GM21515 (cell line): Measurements from ENCODE around the gene PRDM7.
"Not testable (repeated sequence)": the region's sequence is repeated elsewhere in the genome, so short reads cannot be mapped to it uniquely, and the experiment has no call there.

Experiments used
- ATAC-seq: cut with Tn5 transposase; IDR thresholded peaks from one replicate; pipeline ENCODE4 v1.9.1; 2021; ENCODE audit not compliant: unreplicated experiment

Gene PRDM7

DNA sequence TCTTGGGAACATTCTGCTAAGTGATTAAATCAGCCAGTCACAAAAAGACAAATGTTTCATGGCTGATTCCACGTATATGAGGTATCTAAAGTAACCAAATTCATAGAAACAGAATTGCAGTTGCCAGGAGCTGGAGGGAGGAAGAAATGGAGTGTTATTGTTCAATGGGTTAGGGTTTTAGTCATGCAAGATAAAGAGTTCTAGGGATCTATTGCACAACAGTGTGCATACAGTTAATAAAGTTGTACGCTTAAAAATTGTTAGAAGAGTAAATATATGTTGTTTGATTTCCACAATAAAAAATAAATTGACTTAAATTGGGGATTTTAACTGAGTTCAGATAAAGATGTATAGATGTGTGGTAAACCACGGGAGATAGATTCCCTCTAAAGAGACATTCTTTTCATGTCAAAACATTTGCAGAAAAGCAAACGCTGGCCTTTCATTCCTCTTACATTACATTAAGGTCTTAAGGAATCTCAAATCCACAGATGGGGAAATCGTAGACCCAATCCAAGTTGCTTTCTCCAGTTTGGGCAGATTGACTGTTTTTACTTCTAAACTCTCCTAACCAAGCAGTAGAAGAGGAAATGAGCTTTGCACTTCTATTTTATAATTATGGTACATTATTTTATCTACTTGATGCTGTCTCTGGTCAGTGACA, 4.6 kb downstream of the PRDM7 start:
- no peak for ATAC-seq

GRCh38 chr16:90070440-90070839, 6.7 kb downstream of the PRDM7 start:
- no peak for ATAC-seq

DNA sequence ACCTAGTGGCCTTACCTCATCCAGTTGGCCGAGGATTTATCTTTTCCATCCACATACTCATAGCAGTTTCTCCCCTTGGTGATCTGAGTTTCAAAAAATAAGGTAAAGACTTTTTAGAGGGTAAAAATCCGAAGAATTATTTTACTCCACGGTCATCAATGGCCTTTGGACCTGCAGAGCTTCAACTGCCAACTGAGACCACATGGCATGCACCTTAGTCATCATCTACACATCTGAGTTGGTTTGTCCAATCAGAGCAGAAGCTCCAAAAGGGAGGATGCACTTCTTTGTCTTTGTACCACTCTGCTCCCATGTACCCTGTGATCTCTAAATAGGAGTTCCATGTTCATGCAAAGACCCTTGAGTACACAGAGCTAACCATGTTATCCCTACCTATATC, 15.7 kb downstream of the PRDM7 start:
- no peak for ATAC-seq

- no peak for ATAC-seq
Observed at GRCh38 chr16:90057738-90058173, 19.4 kb downstream of the PRDM7 start.

DNA sequence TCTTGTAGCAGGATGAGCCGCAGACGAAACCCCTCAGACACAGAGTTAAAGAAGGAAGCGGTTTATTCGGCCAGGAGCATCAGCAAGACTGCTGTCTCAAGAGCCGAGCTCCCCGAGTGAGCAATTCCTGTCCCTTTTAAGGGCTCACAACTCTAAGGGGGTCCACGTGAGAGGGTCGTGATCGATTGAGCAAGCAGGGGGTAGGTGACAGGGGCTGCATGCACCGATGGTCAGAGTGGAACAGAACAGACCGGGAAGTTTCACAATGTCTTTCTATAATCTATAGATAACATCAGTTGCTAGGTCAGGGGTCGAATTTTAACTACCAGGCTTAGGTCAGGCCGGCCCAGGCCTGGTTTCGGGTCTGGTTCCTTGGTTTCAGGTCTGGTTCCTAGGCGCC, 20.6 kb downstream of the PRDM7 start:
- ATAC-seq: not testable (repeated sequence)

DNA sequence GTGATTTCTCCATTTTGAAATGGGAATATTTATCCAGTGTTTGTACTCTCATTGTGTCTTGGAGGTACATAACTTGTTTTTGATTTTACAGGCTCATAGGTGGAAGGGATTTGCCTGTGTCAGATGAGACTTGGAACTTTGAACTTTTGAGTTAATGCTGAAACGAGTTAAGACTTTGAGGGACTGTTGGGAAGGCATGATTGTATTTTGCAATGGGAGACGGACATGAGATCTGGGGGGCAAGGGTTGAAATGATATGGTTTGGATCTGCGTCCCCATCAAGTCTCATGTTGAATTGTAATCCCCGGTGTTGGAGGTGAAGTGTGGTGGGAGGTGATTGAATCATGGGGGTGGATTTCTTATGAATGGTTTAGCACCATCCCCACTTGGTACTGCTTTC, 21.8 kb downstream of the PRDM7 start:
- ATAC-seq: no peak

DNA sequence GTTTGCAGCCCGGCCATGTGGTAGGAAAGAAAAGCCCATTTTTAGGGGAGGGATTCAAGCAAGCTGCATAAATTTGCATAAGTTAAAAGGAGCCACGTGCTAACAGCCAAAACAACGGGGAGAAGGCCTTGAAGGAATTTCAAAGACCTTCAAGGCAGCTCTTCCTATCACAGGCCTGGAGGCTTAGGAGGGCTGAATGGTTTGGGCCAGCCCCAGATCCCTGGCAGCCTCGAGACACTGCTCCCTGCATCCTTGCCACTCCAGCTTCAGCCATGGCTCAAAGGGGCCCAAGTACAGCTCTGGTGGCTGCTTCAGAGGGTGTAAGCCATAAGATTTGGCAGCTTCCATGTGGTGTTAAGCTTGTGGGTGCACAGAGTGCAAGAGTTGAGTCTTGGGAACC, 22.6 kb downstream of the PRDM7 start:
- no peak for ATAC-seq

- no peak for ATAC-seq
Observed at GRCh38 chr16:90053902-90054500, 23.1 kb downstream of the PRDM7 start.

DNA sequence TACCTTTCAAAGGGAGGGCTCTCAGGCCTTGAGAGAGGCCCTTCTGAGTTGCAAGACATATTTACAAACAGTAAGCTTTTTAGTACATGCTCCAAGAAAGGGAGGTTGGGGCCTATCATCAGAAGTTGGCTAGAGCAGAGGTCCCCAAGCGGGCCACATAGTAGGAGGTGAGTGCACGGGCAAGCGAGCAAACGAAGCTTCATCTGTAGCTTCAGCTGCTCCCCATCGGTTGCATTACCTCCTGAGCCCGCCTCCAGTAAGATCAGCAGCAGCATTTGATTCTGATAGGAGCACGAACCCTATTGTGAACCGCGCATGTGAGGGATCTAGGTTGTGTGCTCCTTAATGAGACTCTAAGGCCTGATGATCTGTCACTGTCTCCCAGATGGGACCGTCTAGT, 26.2 kb downstream of the PRDM7 start:
- no peak for ATAC-seq

- no peak for ATAC-seq
Observed at GRCh38 chr16:90048737-90049330, 28.3 kb downstream of the PRDM7 start.

- ATAC-seq: no peak
Observed at GRCh38 chr16:90048347-90048722, 28.8 kb downstream of the PRDM7 start.

GRCh38 chr16:90047714-90048346, 29.3 kb downstream of the PRDM7 start:
- no peak for ATAC-seq

GRCh38 chr16:90046971-90047713, 30.0 kb downstream of the PRDM7 start:
- ATAC-seq: no peak

GRCh38 chr16:90046122-90046970, 30.8 kb downstream of the PRDM7 start:
- no peak for ATAC-seq

DNA sequence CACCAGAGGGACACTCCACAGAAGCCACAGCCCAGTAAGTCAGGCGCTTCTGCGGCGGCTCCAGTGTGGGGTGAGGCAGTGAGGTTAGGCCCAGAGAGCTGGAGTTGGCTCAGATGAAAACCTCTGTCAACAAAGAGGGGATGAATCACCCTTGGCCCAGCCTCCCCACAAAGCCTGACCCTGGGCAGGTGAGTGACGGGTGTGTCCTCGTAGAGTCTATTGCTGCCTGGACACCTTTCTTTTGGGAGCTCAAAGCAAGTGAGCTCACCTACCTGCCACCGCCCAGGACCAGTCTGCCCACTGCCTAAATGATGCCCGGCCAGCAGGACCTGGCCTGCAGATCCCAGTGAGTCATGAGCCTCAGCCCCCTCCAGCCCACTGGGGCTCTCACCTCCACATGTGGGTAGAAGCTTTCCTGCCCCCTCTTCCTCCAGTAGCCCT, 33.0 kb downstream of the PRDM7 start:
- no peak for ATAC-seq

GRCh38 chr16:90043526-90043925, 33.6 kb downstream of the PRDM7 start:
- no peak for ATAC-seq

GRCh38 chr16:90042946-90043514, 34.1 kb downstream of the PRDM7 start:
- no peak for ATAC-seq

DNA sequence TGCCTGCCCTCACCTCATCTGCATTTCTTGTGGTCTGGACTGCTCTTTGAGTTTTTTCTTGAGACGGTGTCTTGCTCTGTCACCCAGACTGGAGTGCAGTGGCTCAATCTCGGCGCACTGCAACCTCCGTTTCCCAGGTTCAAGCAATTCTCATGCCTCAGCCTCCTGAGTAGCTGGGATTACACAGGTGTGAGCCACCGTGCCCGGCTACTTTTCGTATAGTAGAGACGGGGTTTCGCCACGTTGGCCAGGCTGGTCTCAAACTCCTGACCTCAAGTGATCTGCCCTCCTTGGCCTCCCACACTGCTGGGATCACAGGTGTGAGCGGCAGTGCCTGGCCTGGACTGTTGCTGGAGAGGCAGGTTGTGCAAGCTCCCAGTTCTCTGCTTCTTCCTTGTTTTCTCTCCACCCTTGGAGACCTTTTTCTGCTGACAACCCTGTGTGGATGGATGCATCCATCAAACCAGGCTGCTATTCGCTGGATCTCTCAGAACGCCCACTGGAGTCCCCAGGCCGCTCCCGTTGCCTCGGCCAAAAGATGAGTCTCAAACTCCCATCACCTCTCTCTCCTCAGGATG, 35.1 kb downstream of the PRDM7 start:
- no peak for ATAC-seq

DNA sequence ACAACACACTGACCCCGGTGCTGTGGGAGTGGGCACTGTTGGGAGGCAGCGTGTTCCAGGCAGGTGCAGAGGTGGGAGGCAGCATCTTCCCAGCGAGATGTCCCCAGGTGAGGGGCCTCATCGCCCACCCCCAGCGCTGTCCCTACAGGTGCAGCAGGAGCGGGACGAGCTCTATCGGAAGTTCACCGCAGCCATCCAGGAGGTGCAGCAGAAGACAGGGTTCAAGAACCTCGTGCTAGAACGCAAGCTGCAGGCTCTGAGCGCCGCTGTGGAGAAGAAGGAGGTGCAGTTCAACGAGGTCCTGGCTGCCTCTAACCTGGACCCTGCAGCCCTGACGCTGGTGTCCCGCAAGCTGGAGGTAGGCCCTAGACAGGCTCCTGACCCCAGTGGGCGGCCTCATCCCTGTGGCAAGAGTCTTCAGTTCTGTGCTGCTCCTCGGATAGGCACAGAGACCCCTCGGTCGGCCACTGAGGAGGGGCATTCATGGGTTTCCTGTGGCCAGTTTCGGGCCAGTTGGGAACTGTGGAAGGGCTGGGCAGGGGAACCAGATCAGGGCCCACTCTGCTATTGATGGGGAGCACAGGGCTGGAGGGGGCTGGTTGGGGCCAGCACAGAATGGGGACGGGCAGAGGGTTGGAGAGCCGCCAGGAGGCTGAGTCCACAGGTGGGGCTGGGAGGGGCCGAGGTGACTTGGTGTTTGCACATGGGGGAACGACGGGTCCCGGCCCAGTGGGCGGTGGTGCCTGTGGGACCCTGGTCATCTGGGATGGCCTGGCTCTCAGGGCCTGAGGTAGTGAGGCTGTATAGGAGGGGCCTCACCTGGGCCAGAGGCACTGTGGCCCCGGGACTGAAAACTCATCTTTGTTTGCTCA, 36.7 kb downstream of the PRDM7 start:
- no peak for ATAC-seq
